HEK293 (cell line): ENCODE data around the gene TLDC2.

Source experiments
- CTCF ChIA-PET: fragments of 350-600 bp; formaldehyde crosslinking; extraction: SDS; loops from one replicate; lab custom pipeline; 2021; ENCODE audit warnings: antibody characterized with exemption; lab: Yijun Ruan, JAX
- POLR2A ChIA-PET: fragments of 300-600 bp; formaldehyde crosslinking; extraction: SDS; loops from one replicate; lab custom pipeline; 2020; ENCODE audit warnings: antibody characterized with exemption, inconsistent platforms; lab: Yijun Ruan, JAX
- H3K27ac ChIP-seq: fragments of 200-500 bp; sonication (Bioruptor generic); 2 replicates; pipeline ENCODE4 v1.5.1; 2014; ENCODE audit warnings: low read depth, low read length, control low read depth, inconsistent platforms; ENCODE audit errors: extremely low read depth
- H3K36me3 ChIP-seq, 2 experiments: fragments of 200-500 bp in 1 of 2; sonication (Bioruptor generic) in 1 of 2; 1 replicate in 1 of 2; 2 replicates in 1 of 2; pipeline ENCODE4 v1.5.1; 2014 to 2017; ENCODE audit warnings: inconsistent platforms in 2 of 2, low read length in 2 of 2; ENCODE audit not compliant: control insufficient read depth in 2 of 2, insufficient read depth in 1 of 2
- H3K4me1 ChIP-seq: fragments of 200-500 bp; sonication (Bioruptor generic); 2 replicates; pipeline ENCODE4 v1.5.1; 2014; ENCODE audit warnings: mild to moderate bottlenecking, low read length, inconsistent platforms; ENCODE audit not compliant: control insufficient read depth, insufficient read depth
- H3K4me3 ChIP-seq: 2 replicates; pipeline ENCODE4 v1.5.1; 2011; ENCODE audit warnings: low read depth, mild to moderate bottlenecking, control low read depth, low read length, moderate library complexity
- H3K9me3 ChIP-seq: fragments of 200-500 bp; sonication (Bioruptor generic); 2 replicates; pipeline ENCODE4 v1.5.1; 2014; ENCODE audit warnings: low read depth, low read length, inconsistent platforms; ENCODE audit not compliant: control insufficient read depth, insufficient read depth
- KLF9 ChIP-seq: fragments of 450-650 bp; formaldehyde crosslinking; IDR thresholded peaks from 2 replicates; pipeline ENCODE4 v1.5.1; 2016; ENCODE audit warnings: missing biosample characterization, missing genetic modification characterization, low read depth
- TRIM28 ChIP-seq: IDR thresholded peaks from 2 replicates; pipeline ENCODE4 v1.6.1; 2011; ENCODE audit warnings: low read length, control low read depth, borderline replicate concordance
- WT1 ChIP-seq: fragments of 450-650 bp; formaldehyde crosslinking; IDR thresholded peaks from 2 replicates; pipeline ENCODE4 v1.5.1; 2016; ENCODE audit warnings: missing biosample characterization, missing genetic modification characterization
- ZBTB48 ChIP-seq: fragments of 450-650 bp; formaldehyde crosslinking; IDR thresholded peaks from 2 replicates; pipeline ENCODE4 v1.5.1; 2016; ENCODE audit warnings: missing biosample characterization, missing genetic modification characterization
- ZFP41 ChIP-seq: fragments of 450-650 bp; formaldehyde crosslinking; IDR thresholded peaks from 2 replicates; pipeline ENCODE4 v1.5.1; 2016; ENCODE audit warnings: missing biosample characterization, missing genetic modification characterization, borderline replicate concordance
- ZFP69B ChIP-seq: fragments of 450-650 bp; formaldehyde crosslinking; IDR thresholded peaks from 2 replicates; pipeline ENCODE4 v1.5.1; 2016; ENCODE audit warnings: missing biosample characterization, missing genetic modification characterization
- ZNF121 ChIP-seq: fragments of 450-650 bp; formaldehyde crosslinking; IDR thresholded peaks from 2 replicates; pipeline ENCODE4 v1.5.1; 2016; ENCODE audit warnings: missing biosample characterization, missing genetic modification characterization
- ZNF138 ChIP-seq: fragments of 450-650 bp; formaldehyde crosslinking; IDR thresholded peaks from 2 replicates; pipeline ENCODE4 v1.5.1; 2016; ENCODE audit warnings: missing biosample characterization, missing genetic modification characterization, borderline replicate concordance
- ZNF140 ChIP-seq: fragments of 450-650 bp; formaldehyde crosslinking; IDR thresholded peaks from 2 replicates; pipeline ENCODE4 v1.5.1; 2016; ENCODE audit warnings: missing biosample characterization, missing genetic modification characterization
- ZNF239 ChIP-seq: fragments of 450-650 bp; formaldehyde crosslinking; IDR thresholded peaks from 2 replicates; pipeline ENCODE4 v1.5.1; 2016; ENCODE audit warnings: missing biosample characterization, missing genetic modification characterization
- ZNF266 ChIP-seq: fragments of 450-650 bp; formaldehyde crosslinking; IDR thresholded peaks from 2 replicates; pipeline ENCODE4 v1.5.1; 2016; ENCODE audit warnings: missing biosample characterization, missing genetic modification characterization, low read depth
- ZNF37A ChIP-seq: fragments of 450-650 bp; IDR thresholded peaks from 2 replicates; pipeline ENCODE4 v1.5.1; 2018; ENCODE audit warnings: missing biosample characterization, missing genetic modification characterization
- ZNF555 ChIP-seq: fragments of 450-650 bp; formaldehyde crosslinking; conservative IDR thresholded peaks from 2 replicates; pipeline ENCODE4 v1.5.1; 2017; ENCODE audit warnings: missing biosample characterization, mild to moderate bottlenecking, missing genetic modification characterization, inconsistent platforms
- ZNF560 ChIP-seq: fragments of 450-650 bp; formaldehyde crosslinking; IDR thresholded peaks from 2 replicates; pipeline ENCODE4 v1.5.1; 2017; ENCODE audit warnings: missing biosample characterization, missing genetic modification characterization, borderline replicate concordance
- ZNF701 ChIP-seq: fragments of 450-650 bp; formaldehyde crosslinking; IDR thresholded peaks from 2 replicates; pipeline ENCODE4 v1.5.1; 2016; ENCODE audit warnings: missing biosample characterization, missing genetic modification characterization
- ZNF768 ChIP-seq: fragments of 450-650 bp; formaldehyde crosslinking; IDR thresholded peaks from 2 replicates; pipeline ENCODE4 v1.5.1; 2018; ENCODE audit warnings: missing biosample characterization, mild to moderate bottlenecking, missing genetic modification characterization
- ZNF776 ChIP-seq: fragments of 450-650 bp; formaldehyde crosslinking; IDR thresholded peaks from 2 replicates; pipeline ENCODE4 v1.5.0; 2017; ENCODE audit warnings: missing biosample characterization, missing genetic modification characterization, borderline replicate concordance
- ZNF837 ChIP-seq: fragments of 450-650 bp; formaldehyde crosslinking; IDR thresholded peaks from 2 replicates; pipeline ENCODE4 v1.5.1; 2016; ENCODE audit warnings: missing biosample characterization, missing genetic modification characterization
- ZNF843 ChIP-seq: fragments of 450-650 bp; formaldehyde crosslinking; IDR thresholded peaks from 2 replicates; pipeline ENCODE4 v1.5.1; 2016; ENCODE audit warnings: missing biosample characterization, missing genetic modification characterization

Gene TLDC2

GRCh38 chr20:36859282-36859555 lies 16.7 kb upstream of the TLDC2 start:
- no peak overlapping the region for H3K27ac ChIP-seq
- ChIA-PET POLR2A (no interaction called here), CTCF (interaction anchor here (4.5 kb wide), 1 partner anchor 23 kb away, joined by 18 read pairs; no protein-coding TSS in a partner anchor)
- peaks cover 6% of the 10 kb centered on the region; the same call in 1 of the 2 replicates for H3K4me1 ChIP-seq
- H3K36me3 ChIP-seq, result peaks cover 0 to 20% of the 10 kb centered on the region in 2 experiments; a peak in 1 of 3 replicates
- no peak overlapping the region for H3K4me3 ChIP-seq
- no peaks in the 10 kb centered on the region for H3K9me3 ChIP-seq
- TF ChIP-seq ZNF266, result no peak
- no peak for TF ChIP-seq ZNF768 (tag by site-specific recombination)
- no peak for TF ChIP-seq ZNF837 (tag by site-specific recombination)
- no peak for TF ChIP-seq ZNF555 (tag by site-specific recombination)
- no peak for TF ChIP-seq ZNF776
- no peak for TF ChIP-seq ZFP69B (tag by site-specific recombination)
- TF ChIP-seq ZNF138 (tag by site-specific recombination), result no peak
- no peak for TF ChIP-seq ZNF560 (tag by site-specific recombination)
- TF ChIP-seq ZNF121, result no peak
- no peak for TF ChIP-seq ZNF37A (tag by site-specific recombination)
- no peak for TF ChIP-seq ZNF843 (tag by site-specific recombination)

- ChIA-PET CTCF (interaction anchor here (4.5 kb wide), 1 partner anchor 24 kb away, joined by 18 read pairs; no protein-coding TSS in a partner anchor), POLR2A (no interaction called here)
- Histone ChIP-seq H3K4me3 (no peak overlapping the region), H3K4me1 (peaks cover 9% of the 10 kb centered on the region; the same call in 1 of the 2 replicates), H3K36me3 (peaks cover 0 to 20% of the 10 kb centered on the region in 2 experiments; a peak in 1 of 3 replicates), H3K27ac (no peak overlapping the region), H3K9me3 (no peaks in the 10 kb centered on the region)
- TF ChIP-seq ZBTB48, result peak; percentile 58; the same call in 1 of the 2 replicates
- TF ChIP-seq TRIM28, result no peak
Observed at GRCh38 chr20:36859700-36860330, 16.1 kb upstream of the TLDC2 start.

GRCh38 chr20:36860339-36860738 lies 15.6 kb upstream of the TLDC2 start:
- peaks cover 0 to 20% of the 10 kb centered on the region in 2 experiments; a peak in 1 of 3 replicates for H3K36me3 ChIP-seq
- H3K4me3 ChIP-seq, result no peak overlapping the region
- no peak overlapping the region for H3K27ac ChIP-seq
- POLR2A ChIA-PET, result no interaction called here
- CTCF ChIA-PET, result interaction anchor here (4.5 kb wide), 1 partner anchor 25 kb away, joined by 18 read pairs; no protein-coding TSS in a partner anchor
- TF ChIP-seq WT1 (tag by site-specific recombination) (0 out of 2 replicates have a peak, but pooled peaks have one; percentile 32), ZFP41 (no peak), ZNF701 (tag by site-specific recombination) (no peak), ZNF140 (tag by site-specific recombination) (no peak), ZBTB48 (0 out of 2 replicates have a peak, but pooled peaks have one; percentile 14), ZNF239 (tag by site-specific recombination) (no peak), KLF9 (tag by site-specific recombination) (no peak)
- H3K4me1 ChIP-seq, result peaks cover 9% of the 10 kb centered on the region; the same call in 1 of the 2 replicates
- no peaks in the 10 kb centered on the region for H3K9me3 ChIP-seq
